HepG2 (cell line): Measurements from ENCODE around the gene GOSR1. TPM values are rescaled to one million over a fixed set of nuclear protein-coding genes. Genes with fewer than 3 reads are reported as not detected.

Source experiments
- NFYB ChIP-seq: sonication (generic); formaldehyde crosslinking; IDR thresholded peaks from 2 replicates; pipeline ENCODE4 v1.4.0; 2020; ENCODE audit warnings: missing genetic modification reagents
- SPEN ChIP-seq: sonication (generic); formaldehyde crosslinking; IDR thresholded peaks from 2 replicates; pipeline ENCODE4 v1.5.1; 2020; ENCODE audit warnings: low read depth, mild to moderate bottlenecking, missing genetic modification reagents
- ZBTB20 ChIP-seq: sonication (generic); formaldehyde crosslinking; IDR thresholded peaks from 2 replicates; pipeline ENCODE4 v1.8.1; 2023; ENCODE audit warnings: missing genetic modification reagents, low read depth, mild to moderate bottlenecking, borderline replicate concordance
- ZBTB21 ChIP-seq: sonication (generic); formaldehyde crosslinking; IDR thresholded peaks from 2 replicates; pipeline ENCODE4 v1.4.0; 2020; ENCODE audit warnings: missing genetic modification reagents
- ZFP1 ChIP-seq: IDR thresholded peaks from 2 replicates; pipeline ENCODE4 v1.6.1; 2016
- ZNF235 ChIP-seq: sonication (generic); formaldehyde crosslinking; IDR thresholded peaks from 2 replicates; pipeline ENCODE4 v1.8.1; 2023; ENCODE audit warnings: mild to moderate bottlenecking, missing genetic modification reagents, borderline replicate concordance
- ZNF329 ChIP-seq: sonication (generic); formaldehyde crosslinking; IDR thresholded peaks from 2 replicates; pipeline ENCODE4 v1.9.0; 2021; ENCODE audit warnings: low read depth, mild to moderate bottlenecking, missing genetic modification reagents
- ZNF703 ChIP-seq: sonication (generic); formaldehyde crosslinking; IDR thresholded peaks from 2 replicates; pipeline ENCODE4 v1.5.1; 2020; ENCODE audit warnings: missing genetic modification reagents, mild to moderate bottlenecking, moderate library complexity, borderline replicate concordance
- ZNF766 ChIP-seq: sonication (generic); formaldehyde crosslinking; IDR thresholded peaks from 2 replicates; pipeline ENCODE4 v1.5.0; 2020; ENCODE audit warnings: missing genetic modification reagents, borderline replicate concordance
- ZNF841 ChIP-seq: sonication (generic); formaldehyde crosslinking; IDR thresholded peaks from 2 replicates; pipeline ENCODE4 v1.8.1; 2023; ENCODE audit warnings: missing genetic modification reagents, borderline replicate concordance
- polyA plus RNA-seq, 8 experiments: library from polyadenylated mRNA; depleted of rRNA in 3 of 8; stranded (reverse) in 7 of 8; unstranded in 1 of 8; fragments of >200 nt; fragmentation: Illumina TruSeq in 4 of 8; extraction: Trizol in 4 of 8; gene quantifications; 2 replicates each; pipeline versions ENCODE4 v1.2.1 to v1.2.3, GENCODE V29; 2011 to 2016; ENCODE audit warnings: low read depth in 4 of 8, missing spikeins in 1 of 8, mixed read lengths in 1 of 8; ENCODE audit not compliant: insufficient read depth in 1 of 8
- total RNA-seq, 5 experiments: library from RNA; depleted of rRNA; stranded (reverse); fragments of >200 nt; fragmentation: Illumina TruSeq; extraction: Trizol; gene quantifications; 2 replicates each; pipeline ENCODE4 v1.2.3, GENCODE V29; 2016; ENCODE audit warnings: low read depth in 1 of 5
- TF ChIP-seq, protein P1 (sequence below): sonication (generic); formaldehyde crosslinking; IDR thresholded peaks from 2 replicates; pipeline ENCODE4 v1.4.0; 2020; ENCODE audit warnings: missing genetic modification reagents
- TF ChIP-seq, protein P2 (sequence below): sonication (generic); formaldehyde crosslinking; IDR thresholded peaks from 2 replicates; pipeline ENCODE4 v1.5.0; 2020; ENCODE audit warnings: missing genetic modification reagents
- TF ChIP-seq, protein P3 (sequence below): sonication (generic); formaldehyde crosslinking; conservative IDR thresholded peaks from 2 replicates; pipeline ENCODE4 v1.4.0; 2020; ENCODE audit warnings: missing genetic modification reagents
- TF ChIP-seq, protein P4 (sequence below): sonication (generic); formaldehyde crosslinking; IDR thresholded peaks from 2 replicates; pipeline ENCODE4 v1.5.1; 2020; ENCODE audit warnings: missing genetic modification reagents, mild to moderate bottlenecking, borderline replicate concordance
- TF ChIP-seq, protein P5 (sequence below): sonication (generic); formaldehyde crosslinking; IDR thresholded peaks from 2 replicates; pipeline ENCODE4 v1.4.0; 2020; ENCODE audit warnings: mild to moderate bottlenecking, missing genetic modification reagents

GOSR1 gene
- total and polyA plus RNA-seq, 2 of the 13 experiments (the other 11 are each of a cell fraction or from before 2014, with no cell fraction given) = 15.8 to 37.0 TPM

DNA sequence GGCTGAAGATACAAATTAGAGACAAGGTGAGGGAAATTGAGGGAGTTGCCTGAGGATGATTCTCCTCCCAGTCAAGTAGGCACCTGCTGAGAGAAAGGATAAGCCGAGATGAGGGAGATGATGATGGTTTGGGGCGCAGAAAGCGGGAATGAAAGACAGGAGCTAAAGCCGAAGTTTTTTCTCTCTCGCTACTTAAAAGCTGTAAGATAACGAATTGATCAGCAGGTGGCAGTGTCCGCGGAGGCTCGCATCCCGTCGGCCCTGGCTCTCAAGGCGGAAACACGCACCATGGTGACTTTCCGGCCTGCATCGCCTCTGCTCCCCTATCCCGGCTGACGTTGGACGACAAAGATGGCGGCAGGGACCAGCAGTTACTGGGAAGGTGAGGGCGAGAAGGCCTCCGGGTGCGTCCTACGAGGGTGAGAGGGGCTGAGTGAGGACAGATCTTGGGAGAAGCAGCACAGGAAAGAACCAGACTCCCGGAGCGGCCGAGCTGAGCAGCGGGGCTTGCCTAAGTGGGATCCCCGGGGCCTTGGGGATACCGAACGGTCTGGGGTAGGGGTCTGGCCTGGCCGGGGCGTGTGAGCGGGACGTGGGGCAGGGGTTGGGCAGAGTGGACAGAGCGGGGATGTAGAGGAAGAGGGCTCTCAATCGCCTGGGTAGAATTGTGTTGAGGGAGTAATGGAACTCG lies at the start of gene GOSR1 (continued):
- TF ChIP-seq, protein P1, sequence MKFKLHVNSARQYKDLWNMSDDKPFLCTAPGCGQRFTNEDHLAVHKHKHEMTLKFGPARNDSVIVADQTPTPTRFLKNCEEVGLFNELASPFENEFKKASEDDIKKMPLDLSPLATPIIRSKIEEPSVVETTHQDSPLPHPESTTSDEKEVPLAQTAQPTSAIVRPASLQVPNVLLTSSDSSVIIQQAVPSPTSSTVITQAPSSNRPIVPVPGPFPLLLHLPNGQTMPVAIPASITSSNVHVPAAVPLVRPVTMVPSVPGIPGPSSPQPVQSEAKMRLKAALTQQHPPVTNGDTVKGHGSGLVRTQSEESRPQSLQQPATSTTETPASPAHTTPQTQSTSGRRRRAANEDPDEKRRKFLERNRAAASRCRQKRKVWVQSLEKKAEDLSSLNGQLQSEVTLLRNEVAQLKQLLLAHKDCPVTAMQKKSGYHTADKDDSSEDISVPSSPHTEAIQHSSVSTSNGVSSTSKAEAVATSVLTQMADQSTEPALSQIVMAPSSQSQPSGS (CRISPR knock-in tag) = peak; percentile 85
- TF ChIP-seq ZNF329 (CRISPR knock-in tag) (peak; percentile 37; the same call in 1 of the 2 replicates), ZNF841 (CRISPR knock-in tag) (peak; percentile 81; the same call in 1 of the 2 replicates), ZNF703 (no peak), NFYB (CRISPR knock-in tag) (peak; percentile 50), ZBTB20 (CRISPR knock-in tag) (0 out of 2 replicates have a peak, but pooled peaks have one; percentile 84), SPEN (CRISPR knock-in tag) (peak; percentile 95), ZFP1 (CRISPR knock-in tag) (peak; percentile 84), ZBTB21 (CRISPR knock-in tag) (peak; percentile 74), ZNF766 (CRISPR knock-in tag) (peak; percentile 72; the same call in 1 of the 2 replicates), ZNF235 (CRISPR knock-in tag) (peak; percentile 13; the same call in 1 of the 2 replicates)
- TF ChIP-seq, protein P2, sequence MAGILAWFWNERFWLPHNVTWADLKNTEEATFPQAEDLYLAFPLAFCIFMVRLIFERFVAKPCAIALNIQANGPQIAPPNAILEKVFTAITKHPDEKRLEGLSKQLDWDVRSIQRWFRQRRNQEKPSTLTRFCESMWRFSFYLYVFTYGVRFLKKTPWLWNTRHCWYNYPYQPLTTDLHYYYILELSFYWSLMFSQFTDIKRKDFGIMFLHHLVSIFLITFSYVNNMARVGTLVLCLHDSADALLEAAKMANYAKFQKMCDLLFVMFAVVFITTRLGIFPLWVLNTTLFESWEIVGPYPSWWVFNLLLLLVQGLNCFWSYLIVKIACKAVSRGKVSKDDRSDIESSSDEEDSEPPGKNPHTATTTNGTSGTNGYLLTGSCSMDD (CRISPR knock-in tag) = no peak
- TF ChIP-seq, protein P3, sequence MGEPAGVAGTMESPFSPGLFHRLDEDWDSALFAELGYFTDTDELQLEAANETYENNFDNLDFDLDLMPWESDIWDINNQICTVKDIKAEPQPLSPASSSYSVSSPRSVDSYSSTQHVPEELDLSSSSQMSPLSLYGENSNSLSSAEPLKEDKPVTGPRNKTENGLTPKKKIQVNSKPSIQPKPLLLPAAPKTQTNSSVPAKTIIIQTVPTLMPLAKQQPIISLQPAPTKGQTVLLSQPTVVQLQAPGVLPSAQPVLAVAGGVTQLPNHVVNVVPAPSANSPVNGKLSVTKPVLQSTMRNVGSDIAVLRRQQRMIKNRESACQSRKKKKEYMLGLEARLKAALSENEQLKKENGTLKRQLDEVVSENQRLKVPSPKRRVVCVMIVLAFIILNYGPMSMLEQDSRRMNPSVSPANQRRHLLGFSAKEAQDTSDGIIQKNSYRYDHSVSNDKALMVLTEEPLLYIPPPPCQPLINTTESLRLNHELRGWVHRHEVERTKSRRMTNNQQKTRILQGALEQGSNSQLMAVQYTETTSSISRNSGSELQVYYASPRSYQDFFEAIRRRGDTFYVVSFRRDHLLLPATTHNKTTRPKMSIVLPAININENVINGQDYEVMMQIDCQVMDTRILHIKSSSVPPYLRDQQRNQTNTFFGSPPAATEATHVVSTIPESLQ (CRISPR knock-in tag) = 0 out of 2 replicates have a peak, but pooled peaks have one; percentile 33
- TF ChIP-seq, protein P4, sequence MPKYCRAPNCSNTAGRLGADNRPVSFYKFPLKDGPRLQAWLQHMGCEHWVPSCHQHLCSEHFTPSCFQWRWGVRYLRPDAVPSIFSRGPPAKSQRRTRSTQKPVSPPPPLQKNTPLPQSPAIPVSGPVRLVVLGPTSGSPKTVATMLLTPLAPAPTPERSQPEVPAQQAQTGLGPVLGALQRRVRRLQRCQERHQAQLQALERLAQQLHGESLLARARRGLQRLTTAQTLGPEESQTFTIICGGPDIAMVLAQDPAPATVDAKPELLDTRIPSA (CRISPR knock-in tag) = peak; percentile 84; the same call in 1 of the 2 replicates
- TF ChIP-seq, protein P5, sequence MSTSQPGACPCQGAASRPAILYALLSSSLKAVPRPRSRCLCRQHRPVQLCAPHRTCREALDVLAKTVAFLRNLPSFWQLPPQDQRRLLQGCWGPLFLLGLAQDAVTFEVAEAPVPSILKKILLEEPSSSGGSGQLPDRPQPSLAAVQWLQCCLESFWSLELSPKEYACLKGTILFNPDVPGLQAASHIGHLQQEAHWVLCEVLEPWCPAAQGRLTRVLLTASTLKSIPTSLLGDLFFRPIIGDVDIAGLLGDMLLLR (CRISPR knock-in tag) = peak; percentile 55; the same call in 1 of the 2 replicates
